ENCODE measurements around the gene ACRBP. TPM values are rescaled to one million over a fixed set of nuclear protein-coding genes. Genes with fewer than 3 reads are reported as not detected.

The ACRBP gene
- total RNA-seq, 1 experiment from 2014 or later = 0.77 TPM

DNA sequence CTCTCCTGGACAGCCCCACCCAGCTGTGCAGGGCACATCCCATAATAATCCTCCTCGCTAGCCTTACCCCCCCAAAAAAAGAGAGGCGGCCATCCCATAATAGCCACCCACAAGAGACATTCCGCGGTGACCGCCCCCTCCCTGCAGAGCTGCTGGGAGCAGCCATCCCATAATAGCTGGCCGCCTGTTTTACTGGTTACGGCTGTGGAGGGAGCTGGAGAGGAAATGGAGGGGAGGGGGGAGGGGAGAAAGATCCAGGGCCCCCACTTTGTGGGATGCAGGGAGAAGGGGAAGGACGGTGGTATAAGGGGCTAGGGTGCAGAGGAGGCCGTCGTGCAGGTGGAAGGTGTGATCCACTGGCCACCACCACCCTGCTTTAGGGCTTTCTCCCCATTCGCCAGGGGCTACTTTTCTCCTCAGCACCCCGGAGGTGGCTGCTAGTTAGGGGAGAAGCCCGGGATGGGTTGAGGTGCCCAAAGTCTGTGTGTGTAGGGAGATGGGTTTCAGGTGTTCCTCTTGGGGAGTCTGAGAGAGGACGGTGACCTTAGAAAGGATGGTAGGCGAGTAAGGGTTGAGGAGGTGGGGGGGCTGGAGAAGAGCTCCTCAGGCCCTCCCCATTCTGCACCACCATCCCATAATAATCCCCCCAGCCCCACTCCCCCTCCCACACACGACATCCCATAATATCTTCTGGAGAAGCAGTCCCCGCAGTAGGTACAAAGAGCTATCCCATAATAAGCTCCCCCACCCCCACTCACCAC is 34.0 kb downstream of the ACRBP start:
- Histone ChIP-seq H3F3A (ENCODE audit: low read length, unreplicated experiment) (no peaks in the 10 kb centered on the region), H3K9me2 (replicated peaks; ENCODE audit: low read length) (no peaks in the 10 kb centered on the region), H3K4me1 (ENCODE audit: insufficient read depth, low read length) (peaks cover 19% of the 10 kb centered on the region), H3K9me3 (ENCODE audit: low read length) (no peaks in the 10 kb centered on the region), H3K27ac (ENCODE audit: low read length) (peak overlapping the region; percentile 51), H3K36me3 (ENCODE audit: low read depth, low read length) (no peaks in the 10 kb centered on the region), H3K4me3 (ENCODE audit: low read length) (0 out of 2 replicates have a peak overlapping the region, but pooled peaks have one; percentile 37), H4K20me1 (ENCODE audit: low read length) (no peaks in the 10 kb centered on the region), H3K79me2 (ENCODE audit: low read length) (no peaks in the 10 kb centered on the region), H3K4me2 (ENCODE audit: low read length) (peak overlapping the region; percentile 79), H3K27me3 (ENCODE audit: low read length) (no peaks in the 10 kb centered on the region), H3K9ac (ENCODE audit: low read length) (peak overlapping the region; percentile 55), H2AFZ (ENCODE audit: low read length) (peak overlapping the region; percentile 87)
- ChIA-PET CTCF (interaction anchor here (0.5 to 0.6 kb wide), 2 partner anchors 48 to 250 kb away, joined by 3 to 8 read pairs; no protein-coding TSS in a partner anchor), POLR2A (ENCODE audit: unreplicated experiment) (no interaction called here)
- peak; percentile 73 for DNase-seq
- TF ChIP-seq EZH2phosphoT487 (IDR thresholded peaks at IDR 0.05; ENCODE audit: borderline replicate concordance, low read length) = no peak
- TF ChIP-seq, protein P1, sequence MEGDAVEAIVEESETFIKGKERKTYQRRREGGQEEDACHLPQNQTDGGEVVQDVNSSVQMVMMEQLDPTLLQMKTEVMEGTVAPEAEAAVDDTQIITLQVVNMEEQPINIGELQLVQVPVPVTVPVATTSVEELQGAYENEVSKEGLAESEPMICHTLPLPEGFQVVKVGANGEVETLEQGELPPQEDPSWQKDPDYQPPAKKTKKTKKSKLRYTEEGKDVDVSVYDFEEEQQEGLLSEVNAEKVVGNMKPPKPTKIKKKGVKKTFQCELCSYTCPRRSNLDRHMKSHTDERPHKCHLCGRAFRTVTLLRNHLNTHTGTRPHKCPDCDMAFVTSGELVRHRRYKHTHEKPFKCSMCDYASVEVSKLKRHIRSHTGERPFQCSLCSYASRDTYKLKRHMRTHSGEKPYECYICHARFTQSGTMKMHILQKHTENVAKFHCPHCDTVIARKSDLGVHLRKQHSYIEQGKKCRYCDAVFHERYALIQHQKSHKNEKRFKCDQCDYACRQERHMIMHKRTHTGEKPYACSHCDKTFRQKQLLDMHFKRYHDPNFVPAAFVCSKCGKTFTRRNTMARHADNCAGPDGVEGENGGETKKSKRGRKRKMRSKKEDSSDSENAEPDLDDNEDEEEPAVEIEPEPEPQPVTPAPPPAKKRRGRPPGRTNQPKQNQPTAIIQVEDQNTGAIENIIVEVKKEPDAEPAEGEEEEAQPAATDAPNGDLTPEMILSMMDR (conservative IDR thresholded peaks at IDR 0.05; ENCODE audit: low read depth, low read length) = no peak
- no peak for TF ChIP-seq EZH2 (IDR thresholded peaks at IDR 0.05; ENCODE audit: low read length, unreplicated experiment)
- intact Hi-C loops (cut with micrococcal nuclease) = no loop called here
- BruUV-seq (replicated peaks) = no TSS peak
- peak; percentile 16; the same call in 1 of the 2 replicates for ATAC-seq

DNA sequence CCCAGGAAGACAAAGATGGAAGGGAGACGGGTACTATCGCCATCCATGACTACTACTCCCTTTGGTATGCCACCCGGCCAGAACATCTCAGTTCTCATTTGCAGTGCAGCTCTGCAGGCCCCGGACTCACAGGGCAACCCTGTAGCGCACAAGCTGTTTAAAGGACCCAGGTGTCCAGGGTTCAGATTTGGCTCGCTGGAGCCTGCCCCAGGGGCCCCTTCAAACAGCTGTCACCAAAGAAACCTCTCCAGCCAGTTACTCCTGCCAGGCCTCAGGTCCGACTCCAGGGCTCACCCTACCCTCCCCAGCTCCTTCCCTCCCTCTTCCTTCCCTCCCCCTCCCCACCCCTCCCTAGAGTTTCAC is 34.6 kb downstream of the ACRBP start:
- TF ChIP-seq, protein P1 (conservative IDR thresholded peaks at IDR 0.05; ENCODE audit: low read depth, low read length) = no peak
- no peak for TF ChIP-seq EZH2 (IDR thresholded peaks at IDR 0.05; ENCODE audit: low read length, unreplicated experiment)
- TF ChIP-seq EZH2phosphoT487 (IDR thresholded peaks at IDR 0.05; ENCODE audit: borderline replicate concordance, low read length) = no peak
- H3K27ac ChIP-seq (ENCODE audit: low read length) = no peak overlapping the region
- POLR2A ChIA-PET (ENCODE audit: unreplicated experiment) = interaction anchor here (0.5 kb wide), 1 partner anchor 331 kb away, joined by 3 read pairs; the partner anchor contains the start of gene RNU7-1

DNA sequence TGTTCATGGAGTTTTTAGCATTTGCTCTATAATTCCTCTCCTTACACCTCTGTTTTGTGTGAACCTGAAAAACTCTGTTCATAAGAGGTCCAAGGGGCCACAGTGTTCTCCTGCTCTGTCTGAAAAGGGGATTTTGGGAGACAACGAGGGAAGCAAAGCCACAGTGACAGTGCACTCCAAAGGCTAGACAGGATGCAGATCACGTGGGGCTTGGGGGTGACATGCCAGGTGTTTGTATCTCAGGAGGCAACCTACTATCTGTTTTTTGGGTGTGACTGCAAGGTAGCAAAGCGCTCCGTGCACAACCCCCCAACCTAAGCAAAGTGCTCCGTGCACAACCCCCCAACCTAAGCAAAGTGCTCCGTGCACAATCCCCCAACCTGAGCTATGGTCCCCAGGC is 35.0 kb downstream of the ACRBP start:
- no peaks in the 10 kb centered on the region for H3F3A ChIP-seq (ENCODE audit: low read length, unreplicated experiment)
- TF ChIP-seq, protein P1 (conservative IDR thresholded peaks at IDR 0.05; ENCODE audit: low read depth, low read length) = no peak
- no peak for TF ChIP-seq EZH2phosphoT487 (IDR thresholded peaks at IDR 0.05; ENCODE audit: borderline replicate concordance, low read length)
- TF ChIP-seq EZH2 (IDR thresholded peaks at IDR 0.05; ENCODE audit: low read length, unreplicated experiment) = no peak
- no peak overlapping the region for H3K27ac ChIP-seq (ENCODE audit: low read length)
- ATAC-seq (no peak), DNase-seq (no peak)
- no peak overlapping the region for H3K4me2 ChIP-seq (ENCODE audit: low read length)
- CTCF ChIA-PET = no interaction called here
- H2AFZ ChIP-seq (ENCODE audit: low read length) = no peak overlapping the region
- H3K9ac ChIP-seq (ENCODE audit: low read length) = no peak overlapping the region
- no peaks in the 10 kb centered on the region for H3K9me2 ChIP-seq (replicated peaks; ENCODE audit: low read length)
- H3K9me3 ChIP-seq (ENCODE audit: low read length) = no peaks in the 10 kb centered on the region
- no peak overlapping the region for H3K4me3 ChIP-seq (ENCODE audit: low read length)
- H3K27me3 ChIP-seq (ENCODE audit: low read length) = no peaks in the 10 kb centered on the region
- intact Hi-C loops (cut with micrococcal nuclease) = no loop called here
- POLR2A ChIA-PET (ENCODE audit: unreplicated experiment) = interaction anchor here (0.5 kb wide), 1 partner anchor 331 kb away, joined by 3 read pairs; the partner anchor contains the start of gene RNU7-1
- no peaks in the 10 kb centered on the region for H4K20me1 ChIP-seq (ENCODE audit: low read length)
- BruUV-seq (replicated peaks) = no TSS peak
- peaks cover 25% of the 10 kb centered on the region for H3K4me1 ChIP-seq (ENCODE audit: insufficient read depth, low read length)
- H3K79me2 ChIP-seq (ENCODE audit: low read length) = no peaks in the 10 kb centered on the region
- H3K36me3 ChIP-seq (ENCODE audit: low read depth, low read length) = no peaks in the 10 kb centered on the region

More for the DNA sequence above, 34.6 kb downstream of the ACRBP start:
- Histone ChIP-seq H3F3A (ENCODE audit: low read length, unreplicated experiment) (no peaks in the 10 kb centered on the region), H2AFZ (ENCODE audit: low read length) (peak overlapping the region; percentile 87; the same call in 1 of the 2 replicates), H3K36me3 (ENCODE audit: low read depth, low read length) (no peaks in the 10 kb centered on the region), H3K4me2 (ENCODE audit: low read length) (peak overlapping the region; percentile 79; the same call in 1 of the 2 replicates), H3K27me3 (ENCODE audit: low read length) (no peaks in the 10 kb centered on the region), H4K20me1 (ENCODE audit: low read length) (no peaks in the 10 kb centered on the region), H3K9me3 (ENCODE audit: low read length) (no peaks in the 10 kb centered on the region), H3K4me1 (ENCODE audit: insufficient read depth, low read length) (peaks cover 25% of the 10 kb centered on the region), H3K4me3 (ENCODE audit: low read length) (no peak overlapping the region), H3K79me2 (ENCODE audit: low read length) (no peaks in the 10 kb centered on the region), H3K9ac (ENCODE audit: low read length) (no peak overlapping the region), H3K9me2 (replicated peaks; ENCODE audit: low read length) (no peaks in the 10 kb centered on the region)
- intact Hi-C loops (cut with micrococcal nuclease) = no loop called here
- CTCF ChIA-PET = interaction anchor here (0.6 kb wide), 1 partner anchor 250 kb away, joined by 3 read pairs; no protein-coding TSS in a partner anchor
- ATAC-seq = no peak
- no TSS peak for BruUV-seq (replicated peaks)
- DNase-seq = no peak

All from PC-3 (cell line).